GM23338 (cell line): ENCODE results near the gene IGF2R. TPM values are rescaled to one million over a fixed set of nuclear protein-coding genes. Genes with fewer than 3 reads are reported as not detected.
A peak's percentile ranks its signal among the peaks of the same experiment; 100 is the strongest.

Source experiments
- ATAC-seq: fragments of 200-7000 bp; cut with Tn5 transposase; 3 replicates; pipeline ENCODE4 v1.9.1; 2020
- DNase-seq: peaks from one replicate; pipeline ENCODE4 v3.0.0-alpha.2; 2015; ENCODE audit warnings: low spot score
- H2AFZ ChIP-seq: fragments of 200-600 bp; sonication (generic); 2 replicates; pipeline ENCODE4 v1.8.0; 2016; ENCODE audit warnings: antibody characterized with exemption, mild to moderate bottlenecking, moderate library complexity
- H3F3A ChIP-seq: fragments of 200-600 bp; sonication (generic); replicated peaks from 2 replicates; pipeline ENCODE4 v1.8.0; 2017; ENCODE audit warnings: antibody characterized with exemption, mixed run types, low read depth
- H3K27ac ChIP-seq: fragments of 200-600 bp; sonication (generic); 2 replicates; pipeline ENCODE4 v1.6.1; 2016; ENCODE audit warnings: low read depth
- H3K27me3 ChIP-seq: fragments of 200-600 bp; sonication (generic); 2 replicates; pipeline ENCODE4 v1.8.0; 2016; ENCODE audit warnings: mild to moderate bottlenecking, mixed run types, moderate library complexity; ENCODE audit not compliant: insufficient read depth
- H3K36me3 ChIP-seq: fragments of 200-600 bp; sonication (generic); 2 replicates; pipeline ENCODE4 v1.8.0; 2016; ENCODE audit warnings: mild to moderate bottlenecking; ENCODE audit not compliant: insufficient read depth
- H3K4me1 ChIP-seq: fragments of 200-600 bp; sonication (generic); 2 replicates; pipeline ENCODE4 v1.8.0; 2016; ENCODE audit warnings: mild to moderate bottlenecking, moderate library complexity; ENCODE audit not compliant: insufficient read depth
- H3K4me2 ChIP-seq: fragments of 200-600 bp; sonication (generic); 2 replicates; pipeline ENCODE4 v1.7.1; 2017; ENCODE audit warnings: mixed run types
- H3K4me3 ChIP-seq: fragments of 200-600 bp; sonication (generic); 2 replicates; pipeline ENCODE4 v1.6.1; 2016; ENCODE audit warnings: mixed run types
- H3K79me2 ChIP-seq: fragments of 200-600 bp; sonication (generic); replicated peaks from 2 replicates; pipeline ENCODE4 v1.8.0; 2017; ENCODE audit warnings: mild to moderate bottlenecking; ENCODE audit not compliant: insufficient read depth
- H3K9me2 ChIP-seq: fragments of 200-600 bp; sonication (generic); 2 replicates; pipeline ENCODE4 v1.8.0; 2017; ENCODE audit not compliant: insufficient read depth
- H4K20me1 ChIP-seq: fragments of 200-600 bp; sonication (generic); replicated peaks from 2 replicates; pipeline ENCODE4 v1.8.0; 2017; ENCODE audit warnings: mild to moderate bottlenecking; ENCODE audit not compliant: insufficient read depth
- H3K27ac Mint-ChIP-seq: 2 replicates; pipeline ENCODE4 v1.8.0; 2020; ENCODE audit warnings: inconsistent platforms, mild to moderate bottlenecking, moderate library complexity, mixed read lengths
- H3K27me3 Mint-ChIP-seq: 3 replicates; pipeline ENCODE4 v1.8.0; 2022; ENCODE audit warnings: low read depth, mild to moderate bottlenecking, moderate library complexity, mixed read lengths, inconsistent platforms; ENCODE audit not compliant: insufficient read depth, poor library complexity
- H3K36me3 Mint-ChIP-seq: 3 replicates; pipeline ENCODE4 v1.8.0; 2021; ENCODE audit warnings: low read depth, mild to moderate bottlenecking, inconsistent platforms, moderate library complexity, mixed read lengths
- H3K4me1 Mint-ChIP-seq: 3 replicates; pipeline ENCODE4 v1.8.0; 2020; ENCODE audit warnings: mild to moderate bottlenecking, inconsistent platforms, mixed read lengths
- H3K4me3 Mint-ChIP-seq: 3 replicates; pipeline ENCODE4 v1.8.0; 2021; ENCODE audit warnings: moderate library complexity, mild to moderate bottlenecking, inconsistent platforms, mixed read lengths
- H3K9me3 Mint-ChIP-seq: 3 replicates; pipeline ENCODE4 v1.8.0; 2020; ENCODE audit warnings: moderate library complexity, mild to moderate bottlenecking, inconsistent platforms, mixed read lengths
- CREB1 ChIP-seq: fragments of 250-450 bp; sonication (Bioruptor Pico); IDR thresholded peaks from 2 replicates; pipeline ENCODE4 v1.5.0; 2020; ENCODE audit warnings: low read depth, mild to moderate bottlenecking, moderate library complexity
- EZH2 ChIP-seq: fragments of 200-600 bp; sonication (generic); IDR thresholded peaks from one replicate; pipeline ENCODE4 v1.8.0; 2017; ENCODE audit warnings: antibody characterized with exemption, mild to moderate bottlenecking, low read depth; ENCODE audit not compliant: unreplicated experiment
- EZH2phosphoT487 ChIP-seq: fragments of 200-600 bp; sonication (generic); IDR thresholded peaks from one replicate; pipeline ENCODE4 v1.8.1; 2018; ENCODE audit warnings: antibody characterized with exemption; ENCODE audit not compliant: unreplicated experiment
- JUNB ChIP-seq: IDR thresholded peaks from one replicate; pipeline ENCODE4 v1.6.1; 2016; ENCODE audit warnings: antibody characterized with exemption; ENCODE audit not compliant: unreplicated experiment
- NANOG ChIP-seq: IDR thresholded peaks from 2 replicates; pipeline ENCODE4 v1.6.1; 2016; ENCODE audit warnings: antibody characterized with exemption, borderline replicate concordance
- POLR2AphosphoS5 ChIP-seq: IDR thresholded peaks from 2 replicates; pipeline ENCODE4 v1.6.1; 2016; ENCODE audit warnings: antibody characterized with exemption, low read depth
- STAT1 ChIP-seq: IDR thresholded peaks from one replicate; pipeline ENCODE4 v1.6.1; 2016; ENCODE audit warnings: antibody characterized with exemption; ENCODE audit not compliant: unreplicated experiment
- ZNF114 ChIP-seq: fragments of 250-450 bp; sonication (Bioruptor Pico); IDR thresholded peaks from 2 replicates; pipeline ENCODE4 v1.5.0; 2020; ENCODE audit warnings: mild to moderate bottlenecking, moderate library complexity
- ZNF331 ChIP-seq: fragments of 250-450 bp; sonication (Bioruptor Pico); IDR thresholded peaks from 2 replicates; pipeline ENCODE4 v1.5.0; 2020; ENCODE audit warnings: low read depth, mild to moderate bottlenecking, moderate library complexity
- polyA plus RNA-seq: library from polyadenylated mRNA; unstranded; fragments of >200 nt; fragmentation: Nextera tagmentation; extraction: Ambion mirVana; gene quantifications from 2 replicates; pipeline ENCODE4 v1.2.1, GENCODE V29; 2016
- total RNA-seq: library from RNA; depleted of rRNA; stranded (reverse); fragments of >200 nt; shearing (Covaris generic); gene quantifications from 2 replicates; pipeline ENCODE4 v1.2.3, GENCODE V29; 2014
- TF ChIP-seq, protein P1 (sequence below): IDR thresholded peaks from 2 replicates; pipeline ENCODE4 v1.6.1; 2016; ENCODE audit warnings: antibody characterized with exemption
- TF ChIP-seq, protein P2 (sequence below): IDR thresholded peaks from one replicate; pipeline ENCODE4 v1.6.1; 2018; ENCODE audit warnings: antibody characterized with exemption; ENCODE audit not compliant: unreplicated experiment
- TF ChIP-seq, protein P3 (sequence below), 2 experiments: fragments of 200-600 bp in 1 of 2; sonication (generic) in 1 of 2; conservative IDR thresholded peaks; 2 replicates each; pipeline versions ENCODE4 v1.5.1 to v1.6.1; 2016 to 2017; ENCODE audit warnings: antibody characterized with exemption in 2 of 2, low read depth in 2 of 2, mild to moderate bottlenecking in 2 of 2, moderate library complexity in 1 of 2

Gene IGF2R
- total and polyA plus RNA-seq, 2 experiments from 2014 or later, result 12.5 to 76.4 TPM

DNA sequence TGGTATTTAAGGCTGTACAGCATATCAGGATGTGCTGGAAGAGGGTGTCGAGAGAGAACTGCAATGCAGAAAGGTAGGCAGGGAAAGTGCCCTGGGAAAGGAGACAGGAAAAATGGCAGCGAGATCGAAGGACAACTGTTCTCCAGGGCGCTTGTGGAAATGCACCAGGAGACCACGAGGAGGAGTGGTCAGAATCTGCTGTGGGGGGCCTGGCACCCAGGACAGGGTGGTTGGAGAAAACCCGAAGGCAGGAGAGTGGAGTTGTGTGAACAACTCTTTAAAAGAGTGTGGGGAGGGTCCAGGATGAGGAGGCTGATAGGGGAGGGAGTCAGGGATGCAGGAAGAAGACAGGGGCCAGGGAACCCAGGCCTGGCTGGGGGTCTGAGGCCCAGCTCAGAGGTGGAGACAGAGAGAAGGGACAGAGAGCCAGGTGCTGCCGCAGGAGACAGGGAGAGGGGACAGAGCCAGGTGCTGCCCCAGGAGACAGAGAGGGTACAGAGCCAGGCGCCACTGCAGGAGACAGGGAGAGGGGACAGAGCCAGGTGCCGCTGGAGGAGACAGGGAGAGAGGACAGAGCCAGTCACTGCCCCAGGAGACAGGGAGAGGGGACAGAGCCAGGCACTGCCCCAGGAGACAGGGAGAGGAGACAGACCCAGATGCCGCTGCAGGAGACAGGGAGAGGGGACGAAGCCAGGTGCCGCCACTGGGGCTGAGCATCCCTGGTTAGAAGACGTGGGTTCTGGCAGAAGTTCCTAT lies 162.0 kb downstream of the IGF2R start (continued):
- TF ChIP-seq, protein P1, sequence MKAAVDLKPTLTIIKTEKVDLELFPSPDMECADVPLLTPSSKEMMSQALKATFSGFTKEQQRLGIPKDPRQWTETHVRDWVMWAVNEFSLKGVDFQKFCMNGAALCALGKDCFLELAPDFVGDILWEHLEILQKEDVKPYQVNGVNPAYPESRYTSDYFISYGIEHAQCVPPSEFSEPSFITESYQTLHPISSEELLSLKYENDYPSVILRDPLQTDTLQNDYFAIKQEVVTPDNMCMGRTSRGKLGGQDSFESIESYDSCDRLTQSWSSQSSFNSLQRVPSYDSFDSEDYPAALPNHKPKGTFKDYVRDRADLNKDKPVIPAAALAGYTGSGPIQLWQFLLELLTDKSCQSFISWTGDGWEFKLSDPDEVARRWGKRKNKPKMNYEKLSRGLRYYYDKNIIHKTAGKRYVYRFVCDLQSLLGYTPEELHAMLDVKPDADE, result no peak
- no peak for TF ChIP-seq STAT1
- TF ChIP-seq EZH2phosphoT487, result no peak
- TF ChIP-seq, protein P2, sequence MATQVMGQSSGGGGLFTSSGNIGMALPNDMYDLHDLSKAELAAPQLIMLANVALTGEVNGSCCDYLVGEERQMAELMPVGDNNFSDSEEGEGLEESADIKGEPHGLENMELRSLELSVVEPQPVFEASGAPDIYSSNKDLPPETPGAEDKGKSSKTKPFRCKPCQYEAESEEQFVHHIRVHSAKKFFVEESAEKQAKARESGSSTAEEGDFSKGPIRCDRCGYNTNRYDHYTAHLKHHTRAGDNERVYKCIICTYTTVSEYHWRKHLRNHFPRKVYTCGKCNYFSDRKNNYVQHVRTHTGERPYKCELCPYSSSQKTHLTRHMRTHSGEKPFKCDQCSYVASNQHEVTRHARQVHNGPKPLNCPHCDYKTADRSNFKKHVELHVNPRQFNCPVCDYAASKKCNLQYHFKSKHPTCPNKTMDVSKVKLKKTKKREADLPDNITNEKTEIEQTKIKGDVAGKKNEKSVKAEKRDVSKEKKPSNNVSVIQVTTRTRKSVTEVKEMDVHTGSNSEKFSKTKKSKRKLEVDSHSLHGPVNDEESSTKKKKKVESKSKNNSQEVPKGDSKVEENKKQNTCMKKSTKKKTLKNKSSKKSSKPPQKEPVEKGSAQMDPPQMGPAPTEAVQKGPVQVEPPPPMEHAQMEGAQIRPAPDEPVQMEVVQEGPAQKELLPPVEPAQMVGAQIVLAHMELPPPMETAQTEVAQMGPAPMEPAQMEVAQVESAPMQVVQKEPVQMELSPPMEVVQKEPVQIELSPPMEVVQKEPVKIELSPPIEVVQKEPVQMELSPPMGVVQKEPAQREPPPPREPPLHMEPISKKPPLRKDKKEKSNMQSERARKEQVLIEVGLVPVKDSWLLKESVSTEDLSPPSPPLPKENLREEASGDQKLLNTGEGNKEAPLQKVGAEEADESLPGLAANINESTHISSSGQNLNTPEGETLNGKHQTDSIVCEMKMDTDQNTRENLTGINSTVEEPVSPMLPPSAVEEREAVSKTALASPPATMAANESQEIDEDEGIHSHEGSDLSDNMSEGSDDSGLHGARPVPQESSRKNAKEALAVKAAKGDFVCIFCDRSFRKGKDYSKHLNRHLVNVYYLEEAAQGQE, result no peak
- no peak for TF ChIP-seq EZH2
- TF ChIP-seq ZNF331, result no peak
- no peak for TF ChIP-seq JUNB
- no peak for TF ChIP-seq NANOG

DNA sequence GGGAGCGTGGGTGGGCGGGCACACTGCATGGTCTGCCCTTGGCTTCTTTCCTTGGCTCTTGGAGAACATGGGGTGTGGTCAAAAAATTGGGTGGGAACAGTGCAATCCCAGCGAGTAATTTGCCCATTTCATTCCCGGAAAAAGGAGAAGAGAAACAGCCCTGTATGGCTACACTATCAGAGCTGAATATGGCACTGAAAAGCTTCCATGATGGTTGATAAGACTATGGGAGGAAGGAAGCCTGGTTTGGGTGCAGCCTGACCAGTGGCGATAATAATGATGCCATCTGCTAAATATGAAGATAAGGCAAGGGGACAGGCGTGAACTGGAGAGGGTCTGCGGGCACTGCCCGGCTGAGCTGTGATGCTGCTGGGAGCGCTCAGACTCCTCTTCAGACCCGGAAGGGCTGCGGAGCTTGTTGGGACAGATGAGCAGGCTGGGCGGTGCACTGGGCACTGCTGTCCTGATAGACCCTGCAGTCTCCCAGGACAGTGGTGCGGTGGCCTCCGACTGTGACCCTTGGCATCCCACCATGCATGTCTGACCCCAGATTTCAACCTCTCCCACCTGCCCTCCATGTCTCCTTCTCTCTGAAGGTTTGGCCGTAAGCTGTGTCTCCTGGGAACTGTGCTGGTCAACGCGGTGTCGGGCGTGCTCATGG lies 162.9 kb downstream of the IGF2R start:
- no peaks in the 10 kb centered on the region for H3F3A ChIP-seq
- Mint-ChIP-seq H3K9me3 (no peaks in the 10 kb centered on the region; the same call in 2 of the 3 replicates), H3K36me3 (no peaks in the 10 kb centered on the region; the same call in 2 of the 3 replicates), H3K27ac (no peak overlapping the region), H3K27me3 (peaks cover 14% of the 10 kb centered on the region), H3K4me3 (no peak overlapping the region; the same call in 2 of the 3 replicates), H3K4me1 (peaks cover 29% of the 10 kb centered on the region)
- ATAC-seq, result no peak
- no peak overlapping the region for H3K27ac ChIP-seq
- H3K79me2 ChIP-seq, result no peaks in the 10 kb centered on the region
- H2AFZ ChIP-seq, result no peak overlapping the region
- H3K36me3 ChIP-seq, result no peaks in the 10 kb centered on the region
- H3K27me3 ChIP-seq, result no peaks in the 10 kb centered on the region
- H3K4me2 ChIP-seq, result peak overlapping the region; percentile 2
- H3K9me2 ChIP-seq, result no peaks in the 10 kb centered on the region
- DNase-seq, result no peak
- no peak overlapping the region for H3K4me3 ChIP-seq
- H3K4me1 ChIP-seq, result peaks cover 16% of the 10 kb centered on the region
- no peaks in the 10 kb centered on the region for H4K20me1 ChIP-seq
- TF ChIP-seq STAT1 (no peak), ZNF331 (no peak), EZH2phosphoT487 (no peak), CREB1 (CRISPR knock-in tag) (no peak), POLR2AphosphoS5 (no peak), EZH2 (no peak), ZNF114 (CRISPR knock-in tag) (no peak), NANOG (no peak)
- TF ChIP-seq, protein P1, result no peak
- TF ChIP-seq, protein P2, result no peak
- TF ChIP-seq, protein P3, sequence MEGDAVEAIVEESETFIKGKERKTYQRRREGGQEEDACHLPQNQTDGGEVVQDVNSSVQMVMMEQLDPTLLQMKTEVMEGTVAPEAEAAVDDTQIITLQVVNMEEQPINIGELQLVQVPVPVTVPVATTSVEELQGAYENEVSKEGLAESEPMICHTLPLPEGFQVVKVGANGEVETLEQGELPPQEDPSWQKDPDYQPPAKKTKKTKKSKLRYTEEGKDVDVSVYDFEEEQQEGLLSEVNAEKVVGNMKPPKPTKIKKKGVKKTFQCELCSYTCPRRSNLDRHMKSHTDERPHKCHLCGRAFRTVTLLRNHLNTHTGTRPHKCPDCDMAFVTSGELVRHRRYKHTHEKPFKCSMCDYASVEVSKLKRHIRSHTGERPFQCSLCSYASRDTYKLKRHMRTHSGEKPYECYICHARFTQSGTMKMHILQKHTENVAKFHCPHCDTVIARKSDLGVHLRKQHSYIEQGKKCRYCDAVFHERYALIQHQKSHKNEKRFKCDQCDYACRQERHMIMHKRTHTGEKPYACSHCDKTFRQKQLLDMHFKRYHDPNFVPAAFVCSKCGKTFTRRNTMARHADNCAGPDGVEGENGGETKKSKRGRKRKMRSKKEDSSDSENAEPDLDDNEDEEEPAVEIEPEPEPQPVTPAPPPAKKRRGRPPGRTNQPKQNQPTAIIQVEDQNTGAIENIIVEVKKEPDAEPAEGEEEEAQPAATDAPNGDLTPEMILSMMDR (conservative IDR thresholded peaks at IDR 0.05; ENCODE audit: low read depth in 2 of 2), result no peak
